NCI-H2227 (cell line): Measurements from ENCODE around the gene FAM107B.
"Not testable (repeated sequence)": the region's sequence is repeated elsewhere in the genome, so short reads cannot be mapped to it uniquely, and the experiment has no call there.

Experiments used
- DNase-seq: peaks from one replicate; lab custom pipeline; 2025; ENCODE audit not compliant: unreplicated experiment; lab: John Stamatoyannopoulos, UW

FAM107B gene

GRCh38 chr10:14604181-14605142, 170.2 kb downstream of the FAM107B start:
- peak; percentile 81 for DNase-seq

GRCh38 chr10:14603534-14604102, 171.1 kb downstream of the FAM107B start:
- peak; percentile 38 for DNase-seq

- no peak for DNase-seq
These were observed 171.7 kb downstream of the FAM107B start for GRCh38 chr10:14602807-14603533.

- DNase-seq: no peak
These were observed 172.6 kb downstream of the FAM107B start for GRCh38 chr10:14601872-14602725.

- no peak for DNase-seq
These were observed 173.4 kb downstream of the FAM107B start for GRCh38 chr10:14601326-14601725.

GRCh38 chr10:14600065-14600464, 174.6 kb downstream of the FAM107B start:
- no peak for DNase-seq

- DNase-seq: no peak
These were observed 175.6 kb downstream of the FAM107B start for GRCh38 chr10:14598809-14599764.

GRCh38 chr10:14595526-14596182, 179.0 kb downstream of the FAM107B start:
- DNase-seq: no peak

GRCh38 chr10:14594878-14595525, 179.7 kb downstream of the FAM107B start:
- no peak for DNase-seq

- DNase-seq: no peak
These were observed 180.9 kb downstream of the FAM107B start for GRCh38 chr10:14593806-14594205.

GRCh38 chr10:14592566-14592965, 182.1 kb downstream of the FAM107B start:
- no peak for DNase-seq

GRCh38 chr10:14592026-14592425, 182.7 kb downstream of the FAM107B start:
- no peak for DNase-seq

- not testable (repeated sequence) for DNase-seq
These were observed 185.8 kb downstream of the FAM107B start for GRCh38 chr10:14588938-14589294.

GRCh38 chr10:14588084-14588937, 186.4 kb downstream of the FAM107B start:
- DNase-seq: no peak

GRCh38 chr10:14587540-14588083, 187.1 kb downstream of the FAM107B start:
- DNase-seq: no peak

- no peak for DNase-seq
These were observed 187.8 kb downstream of the FAM107B start for GRCh38 chr10:14586901-14587300.
